Left lung (tissue), 10 donors: ENCODE measurements around the gene EIF4H. TPM values are rescaled to one million over a fixed set of nuclear protein-coding genes. Genes with fewer than 3 reads are reported as not detected.
"Not testable (repeated sequence)": the region's sequence is repeated elsewhere in the genome, so short reads cannot be mapped to it uniquely, and the experiment has no call there.

Experiments
- ATAC-seq: fragments of 200-7000 bp; cut with Tn5 transposase; one replicate; pipeline ENCODE4 v1.9.1; 2020; ENCODE audit warnings: moderate library complexity
- DNase-seq, 4 donors: peaks; one replicate each; pipeline ENCODE4 v3.0.0-alpha.2; 2013 to 2020
- H3K27ac ChIP-seq, 2 donors: fragments of 200-600 bp; sonication (generic) in 1 of 2; one replicate each; pipeline versions ENCODE4 v1.5.0 to v1.8.0; 2020 to 2021
- H3K27me3 ChIP-seq, 2 donors: fragments of 200-600 bp; sonication (generic) in 1 of 2; one replicate each; pipeline versions ENCODE4 v1.5.0 to v1.8.0; 2020 to 2021
- H3K36me3 ChIP-seq, 2 donors: fragments of 200-600 bp; sonication (generic) in 1 of 2; one replicate each; pipeline versions ENCODE4 v1.5.0 to v1.8.0; 2020 to 2021
- H3K4me1 ChIP-seq, 2 donors: fragments of 200-600 bp; one replicate each; pipeline ENCODE4 v1.8.0; 2021
- H3K4me3 ChIP-seq, 2 donors: fragments of 200-600 bp; sonication (generic) in 1 of 2; one replicate each; pipeline versions ENCODE4 v1.5.0 to v1.8.0; 2020 to 2021; ENCODE audit warnings: mild to moderate bottlenecking in 1 of 2
- H3K9me3 ChIP-seq, 2 donors: fragments of 200-600 bp; sonication (generic) in 1 of 2; one replicate each; pipeline versions ENCODE4 v1.5.0 to v1.8.0; 2020 to 2021
- intact Hi-C, 2 donors: fragments of 100-400 bp; cut with DNase I; formaldehyde crosslinking; loops; one replicate each; pipeline versions ENCODE4 v1.11.2 to v1.14.2; 2022
- polyA plus RNA-seq, 6 donors: library from polyadenylated mRNA; unstranded; fragments of 120-200 nt; gene quantifications; one replicate each; pipeline ENCODE4 v1.2.1, GENCODE V29; 2013; ENCODE audit not compliant: insufficient read length in 6 of 6
- total RNA-seq, 2 donors: library from RNA; stranded (reverse); fragmentation: NEBNext Ultra II Directional; extraction: Animal tissue kit (Norgen Biotek cat#: 25700); gene quantifications; one replicate each; pipeline ENCODE4 v1.2.1, GENCODE V29; 2021
- TF ChIP-seq, protein P1 (sequence below), 2 donors: fragments of 200-600 bp; sonication (generic) in 1 of 2; IDR thresholded peaks; one replicate each; pipeline versions ENCODE4 v1.5.0 to v1.8.0; 2021; ENCODE audit warnings: antibody characterized with exemption in 2 of 2
- donor health status: DM: no; HTN: yes; CAD: no.
- donor health status: DM: no; HTN: no; CAD: no.

Gene EIF4H
- total and polyA plus RNA-seq, 8 donors = 203 to 308 (median 264) TPM

DNA sequence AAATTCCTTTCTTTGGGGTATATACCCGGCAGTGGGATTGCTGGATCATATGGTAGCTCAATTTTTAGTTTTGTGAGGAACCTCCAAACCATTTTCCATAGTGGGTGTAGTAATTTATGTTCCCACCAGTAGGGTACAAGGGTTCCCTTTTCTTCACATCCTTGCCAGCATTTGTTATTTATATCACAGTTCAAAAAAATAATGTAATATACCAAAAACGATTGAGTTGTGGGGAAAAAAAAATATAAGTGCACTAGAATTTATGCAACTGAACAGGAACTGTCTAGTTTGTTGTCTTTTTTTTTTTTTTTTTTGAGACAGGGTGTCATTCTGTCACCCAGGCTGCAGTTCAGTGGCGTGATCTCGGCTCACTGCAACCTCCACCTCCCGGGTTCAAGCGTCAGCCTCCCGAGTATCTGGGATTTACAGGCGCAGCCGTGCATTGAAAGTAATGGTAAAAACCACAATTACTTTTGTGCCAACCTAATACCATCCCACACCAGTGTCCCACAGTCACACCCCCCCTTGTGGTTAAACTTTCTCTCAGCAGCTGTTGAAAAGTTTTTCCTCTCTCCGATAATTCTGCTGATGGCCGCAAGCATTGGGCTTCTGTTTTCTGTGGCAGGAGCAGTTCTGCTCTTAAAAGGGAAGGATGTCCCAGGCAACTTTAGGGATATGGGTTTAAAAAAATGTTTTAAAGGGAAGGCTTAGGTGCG lies 28.8 kb downstream of the EIF4H start:
- Histone ChIP-seq H3K4me3 (no peak overlapping the region), H3K9me3 (no peaks in the 10 kb centered on the region), H3K27ac (no peak overlapping the region), H3K36me3 (peaks cover 0 to 12% of the 10 kb centered on the region in 2 donors), H3K27me3 (no peaks in the 10 kb centered on the region), H3K4me1 (peaks cover 0 to 18% of the 10 kb centered on the region in 2 donors)
- intact Hi-C loops = no loop called here
- ATAC-seq (peak; percentile 47), DNase-seq (peak in 2 of 4 donors; percentile 31)
- TF ChIP-seq, protein P1, sequence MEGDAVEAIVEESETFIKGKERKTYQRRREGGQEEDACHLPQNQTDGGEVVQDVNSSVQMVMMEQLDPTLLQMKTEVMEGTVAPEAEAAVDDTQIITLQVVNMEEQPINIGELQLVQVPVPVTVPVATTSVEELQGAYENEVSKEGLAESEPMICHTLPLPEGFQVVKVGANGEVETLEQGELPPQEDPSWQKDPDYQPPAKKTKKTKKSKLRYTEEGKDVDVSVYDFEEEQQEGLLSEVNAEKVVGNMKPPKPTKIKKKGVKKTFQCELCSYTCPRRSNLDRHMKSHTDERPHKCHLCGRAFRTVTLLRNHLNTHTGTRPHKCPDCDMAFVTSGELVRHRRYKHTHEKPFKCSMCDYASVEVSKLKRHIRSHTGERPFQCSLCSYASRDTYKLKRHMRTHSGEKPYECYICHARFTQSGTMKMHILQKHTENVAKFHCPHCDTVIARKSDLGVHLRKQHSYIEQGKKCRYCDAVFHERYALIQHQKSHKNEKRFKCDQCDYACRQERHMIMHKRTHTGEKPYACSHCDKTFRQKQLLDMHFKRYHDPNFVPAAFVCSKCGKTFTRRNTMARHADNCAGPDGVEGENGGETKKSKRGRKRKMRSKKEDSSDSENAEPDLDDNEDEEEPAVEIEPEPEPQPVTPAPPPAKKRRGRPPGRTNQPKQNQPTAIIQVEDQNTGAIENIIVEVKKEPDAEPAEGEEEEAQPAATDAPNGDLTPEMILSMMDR (IDR thresholded peaks at IDR 0.05) = peak in 1 of 2 donors; percentile 34

DNA sequence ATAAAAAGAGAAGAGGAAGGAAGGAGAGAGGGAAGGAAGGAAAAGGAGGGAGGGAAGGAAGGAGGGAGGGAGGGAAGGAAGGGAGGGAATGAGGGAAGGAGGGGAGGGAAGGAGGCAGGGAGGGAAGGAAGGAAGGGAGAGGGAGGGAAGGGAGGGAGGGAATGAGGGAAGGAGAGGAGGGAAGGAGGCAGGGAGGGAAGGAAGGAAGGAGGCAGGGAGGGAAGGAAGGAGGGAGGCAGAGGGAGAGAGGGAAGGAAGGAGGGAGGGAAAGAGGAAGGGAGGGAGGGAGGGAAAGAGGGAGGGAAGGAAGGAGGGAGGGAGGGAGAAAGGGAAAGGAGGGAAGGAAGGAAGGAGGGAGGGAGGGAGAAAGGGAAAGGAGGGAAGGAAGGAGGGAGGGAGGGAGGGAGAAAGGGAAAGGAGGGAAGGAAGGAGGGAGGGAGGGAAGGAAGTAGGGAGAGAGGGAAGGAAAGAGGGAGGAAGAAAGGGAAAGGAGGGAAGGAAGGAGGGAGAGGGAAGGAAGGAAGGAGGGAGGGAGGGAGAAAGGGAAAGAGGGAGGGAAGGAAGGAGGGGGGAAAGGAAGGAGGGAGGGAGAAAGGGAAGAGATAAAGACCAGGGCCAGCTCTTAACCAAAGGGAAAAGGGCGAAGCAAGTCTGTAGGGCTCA lies 29.9 kb downstream of the EIF4H start:
- no peak for ATAC-seq
- DNase-seq = no peak
- no peak overlapping the region for H3K27ac ChIP-seq
- no peaks in the 10 kb centered on the region for H3K27me3 ChIP-seq
- H3K4me1 ChIP-seq = peaks cover 0 to 24% of the 10 kb centered on the region in 2 donors
- H3K36me3 ChIP-seq = peaks cover 0 to 2% of the 10 kb centered on the region in 2 donors
- H3K4me3 ChIP-seq = no peak overlapping the region
- no peaks in the 10 kb centered on the region for H3K9me3 ChIP-seq
- TF ChIP-seq, protein P1 (IDR thresholded peaks at IDR 0.05) = no peak
- intact Hi-C loops = no loop called here

DNA sequence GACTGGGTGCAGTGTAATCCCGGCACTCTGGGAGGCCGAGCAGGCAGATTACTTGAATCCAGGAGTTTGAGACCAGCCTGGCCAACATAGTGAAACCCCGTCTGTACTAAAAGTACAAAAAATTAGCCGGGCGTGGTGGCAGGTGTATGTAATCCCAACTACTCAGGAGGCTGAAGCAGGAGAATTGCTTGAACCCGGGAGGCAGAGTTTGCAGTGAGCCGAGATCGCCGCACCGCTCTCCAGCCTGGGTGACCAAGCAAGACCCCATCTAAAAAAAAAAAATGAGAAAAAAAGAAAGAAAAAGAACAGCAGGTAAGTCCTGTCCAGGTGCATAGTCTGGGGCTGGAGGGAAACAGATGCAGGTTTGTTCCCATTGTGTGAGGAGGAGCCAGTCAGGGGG lies 31.9 kb downstream of the EIF4H start:
- not testable (repeated sequence) for ATAC-seq, H3K4me3 ChIP-seq, H3K36me3 ChIP-seq, H3K27ac ChIP-seq, H3K9me3 ChIP-seq, H3K27me3 ChIP-seq
- DNase-seq = peak in 1 of 4 donors; percentile 45
- intact Hi-C loops = loop anchor here in 1 of 2 donors (5.0 kb wide), 1 partner anchor 196 kb away; no protein-coding TSS in a partner anchor
- peaks cover 0 to 36% of the 10 kb centered on the region in 2 donors for H3K4me1 ChIP-seq

DNA sequence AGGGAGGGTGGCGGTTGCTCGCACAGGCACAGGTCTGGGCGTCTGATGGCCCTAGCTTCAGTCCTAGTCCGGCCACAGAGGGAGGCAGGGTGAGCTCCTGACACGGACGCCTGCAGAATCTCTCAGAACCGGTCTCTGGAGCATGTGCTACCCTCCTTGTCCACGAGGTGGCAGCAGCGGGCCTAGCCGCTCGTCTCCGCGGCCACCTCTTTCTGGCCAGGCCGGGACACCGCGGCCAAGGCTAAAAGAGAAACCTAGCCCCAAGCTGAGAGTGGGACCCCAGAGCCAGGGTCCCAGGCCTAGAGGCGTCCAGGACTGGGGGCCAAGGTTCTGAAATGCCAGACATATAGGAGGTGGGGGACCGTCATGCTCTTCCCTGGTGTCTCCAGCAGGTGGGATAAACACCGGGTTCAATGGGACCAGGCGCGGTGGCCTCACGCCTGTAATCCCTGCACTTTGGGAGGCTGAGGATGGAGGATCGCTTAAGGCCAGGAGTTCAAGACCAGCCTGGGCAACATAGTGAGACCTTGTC lies 32.5 kb downstream of the EIF4H start:
- peak; percentile 94 for ATAC-seq
- Histone ChIP-seq H3K4me1 (peaks cover 0 to 37% of the 10 kb centered on the region in 2 donors), H3K4me3 (peak overlapping the region in 1 of 2 donors; percentile 1), H3K9me3 (no peaks in the 10 kb centered on the region), H3K27me3 (no peaks in the 10 kb centered on the region), H3K27ac (no peak overlapping the region), H3K36me3 (no peaks in the 10 kb centered on the region)
- TF ChIP-seq, protein P1 (IDR thresholded peaks at IDR 0.05) = peak; percentile 92 to 98
- intact Hi-C loops = loop anchor here in 1 of 2 donors (5.0 kb wide), 1 partner anchor 196 kb away; no protein-coding TSS in a partner anchor
- peak; percentile 66 to 97 (median 84) for DNase-seq

DNA sequence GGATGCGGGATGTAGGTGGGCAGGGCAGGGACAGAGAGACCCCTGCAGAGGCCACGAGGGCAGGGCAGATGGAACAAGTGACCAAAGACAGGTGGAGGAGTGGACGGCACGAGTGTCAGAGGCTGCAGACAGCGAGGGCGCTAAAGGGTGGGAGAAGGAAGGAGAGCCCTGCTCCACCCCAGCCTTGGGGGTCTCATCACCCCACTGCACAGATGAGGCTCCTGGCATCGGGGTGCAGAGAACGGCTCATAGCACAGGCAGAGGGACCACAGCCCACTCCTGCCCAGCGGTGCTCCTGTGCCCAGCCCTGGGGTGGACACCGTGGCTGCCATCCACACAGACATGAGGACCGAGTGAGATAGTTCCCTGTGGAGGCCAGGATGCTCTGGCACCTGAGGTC lies 33.4 kb downstream of the EIF4H start:
- no peaks in the 10 kb centered on the region for H3K9me3 ChIP-seq
- TF ChIP-seq, protein P1 (IDR thresholded peaks at IDR 0.05) = no peak
- no peak overlapping the region for H3K4me3 ChIP-seq
- no peaks in the 10 kb centered on the region for H3K36me3 ChIP-seq
- intact Hi-C loops = loop anchor here in 1 of 2 donors (5.0 kb wide), 1 partner anchor 195 kb away; no protein-coding TSS in a partner anchor
- no peaks in the 10 kb centered on the region for H3K27me3 ChIP-seq
- H3K27ac ChIP-seq = no peak overlapping the region
- ATAC-seq (no peak), DNase-seq (peak in 1 of 4 donors; percentile 66)
- H3K4me1 ChIP-seq = peaks cover 0 to 45% of the 10 kb centered on the region in 2 donors

DNA sequence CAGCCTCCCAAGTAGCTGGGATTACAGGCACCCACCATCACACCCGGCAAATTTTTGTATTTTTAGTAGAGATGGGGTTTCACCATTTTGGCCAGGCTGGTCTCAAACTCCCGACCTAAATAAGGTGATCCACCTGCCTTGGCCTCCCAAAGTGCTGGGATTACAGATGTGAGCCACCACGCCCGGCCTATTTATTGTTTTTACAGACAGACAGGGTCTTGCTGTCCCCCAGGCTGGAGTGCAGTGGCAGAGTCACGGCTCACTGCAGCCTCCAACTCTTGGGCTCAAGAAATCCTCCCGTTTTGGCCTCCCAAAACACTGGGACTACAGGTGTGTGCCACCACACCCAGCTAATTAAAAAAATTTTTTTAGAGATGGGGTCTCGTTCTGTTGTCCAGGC lies 34.1 kb downstream of the EIF4H start:
- intact Hi-C loops = loop anchor here in 1 of 2 donors (5.0 kb wide), 1 partner anchor 194 kb away; no protein-coding TSS in a partner anchor

More for the DNA sequence above, 34.1 kb downstream of the EIF4H start:
- H3K4me1 ChIP-seq = peaks cover 0 to 46% of the 10 kb centered on the region in 2 donors
- not testable (repeated sequence) for H3K4me3 ChIP-seq, H3K27ac ChIP-seq, H3K9me3 ChIP-seq, H3K36me3 ChIP-seq, ATAC-seq, H3K27me3 ChIP-seq
- peak in 1 of 4 donors; percentile 38 for DNase-seq
